Sigmoid colon (tissue), 4 donors: ENCODE data around the gene SERPINA12.

Experiments used
- POLR2A ChIP-seq, 2 donors: fragments of 450-650 bp; IDR thresholded peaks; one replicate each; pipeline ENCODE4 v1.6.1; 2016; ENCODE audit warnings: antibody characterized with exemption in 2 of 2, mild to moderate bottlenecking in 2 of 2, moderate library complexity in 2 of 2
- POLR2AphosphoS5 ChIP-seq, 4 donors: sonication (generic); formaldehyde crosslinking; IDR thresholded peaks; one replicate each; pipeline ENCODE4 v1.6.1; 2017; ENCODE audit warnings: antibody characterized with exemption in 4 of 4
- TF ChIP-seq, protein P1 (sequence below), 4 experiments: fragments of 450-650 bp in 3 of 4; fragments of 200-600 bp in 1 of 4; IDR thresholded peaks; one replicate each; pipeline ENCODE4 v1.5.1; 2016 to 2019; ENCODE audit warnings: antibody characterized with exemption in 4 of 4, mild to moderate bottlenecking in 3 of 4, moderate library complexity in 2 of 4

DNA sequence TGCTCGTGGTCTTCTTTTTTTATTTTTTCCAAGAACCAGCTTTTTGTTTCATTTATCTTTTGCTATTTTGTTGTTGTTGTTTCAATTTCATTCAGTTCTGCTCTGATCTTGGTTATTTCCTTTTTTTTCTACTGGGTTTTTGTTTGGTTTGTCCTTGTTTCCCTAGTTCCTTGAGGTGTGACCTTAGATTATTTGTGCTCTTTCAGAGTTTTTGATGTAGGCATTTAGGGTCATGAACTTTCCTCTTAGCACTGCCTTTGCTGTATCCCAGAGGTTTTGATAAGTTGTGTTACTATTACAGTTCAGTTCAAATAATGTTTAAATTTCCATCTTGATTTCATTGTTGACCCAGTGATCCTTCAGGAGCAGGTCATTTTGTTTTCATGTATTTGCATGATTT is 53.3 kb downstream of the SERPINA12 start:
- TF ChIP-seq POLR2A (IDR thresholded peaks at IDR 0.05), result no peak
- TF ChIP-seq, protein P1, sequence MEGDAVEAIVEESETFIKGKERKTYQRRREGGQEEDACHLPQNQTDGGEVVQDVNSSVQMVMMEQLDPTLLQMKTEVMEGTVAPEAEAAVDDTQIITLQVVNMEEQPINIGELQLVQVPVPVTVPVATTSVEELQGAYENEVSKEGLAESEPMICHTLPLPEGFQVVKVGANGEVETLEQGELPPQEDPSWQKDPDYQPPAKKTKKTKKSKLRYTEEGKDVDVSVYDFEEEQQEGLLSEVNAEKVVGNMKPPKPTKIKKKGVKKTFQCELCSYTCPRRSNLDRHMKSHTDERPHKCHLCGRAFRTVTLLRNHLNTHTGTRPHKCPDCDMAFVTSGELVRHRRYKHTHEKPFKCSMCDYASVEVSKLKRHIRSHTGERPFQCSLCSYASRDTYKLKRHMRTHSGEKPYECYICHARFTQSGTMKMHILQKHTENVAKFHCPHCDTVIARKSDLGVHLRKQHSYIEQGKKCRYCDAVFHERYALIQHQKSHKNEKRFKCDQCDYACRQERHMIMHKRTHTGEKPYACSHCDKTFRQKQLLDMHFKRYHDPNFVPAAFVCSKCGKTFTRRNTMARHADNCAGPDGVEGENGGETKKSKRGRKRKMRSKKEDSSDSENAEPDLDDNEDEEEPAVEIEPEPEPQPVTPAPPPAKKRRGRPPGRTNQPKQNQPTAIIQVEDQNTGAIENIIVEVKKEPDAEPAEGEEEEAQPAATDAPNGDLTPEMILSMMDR (IDR thresholded peaks at IDR 0.05), result no peak
- no peak for TF ChIP-seq POLR2AphosphoS5 (IDR thresholded peaks at IDR 0.05)
